HG02763 (cell line): ENCODE data around the gene RESP18.

Experiments
- ATAC-seq: cut with Tn5 transposase; IDR thresholded peaks from one replicate; pipeline ENCODE4 v1.9.1; 2021; ENCODE audit warnings: mild to moderate bottlenecking, moderate library complexity; ENCODE audit not compliant: unreplicated experiment

RESP18 gene

DNA sequence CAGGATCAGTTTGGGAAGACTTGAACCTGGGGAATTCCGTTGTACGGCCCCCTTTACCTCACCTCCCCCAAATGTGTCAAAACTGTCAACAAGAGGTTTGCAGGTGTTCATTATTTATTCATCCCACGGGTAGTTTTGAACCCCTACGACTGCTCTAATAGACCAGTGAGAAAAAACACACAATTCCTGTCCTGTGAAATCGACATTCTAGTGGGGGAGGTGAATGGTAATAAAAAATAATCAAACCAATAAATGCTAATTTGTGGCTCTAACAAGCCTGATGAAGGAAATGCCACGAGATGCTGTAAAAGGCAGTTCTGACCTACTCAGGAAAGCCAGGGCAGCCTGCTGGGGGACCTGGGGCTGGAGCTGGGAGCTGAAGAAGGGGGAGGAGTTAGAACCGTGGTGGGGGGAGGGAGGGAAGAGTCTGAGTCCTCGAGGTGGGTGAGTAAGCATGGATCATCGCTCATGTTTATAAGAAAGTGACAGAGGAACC lies 53.8 kb downstream of the RESP18 start:
- no peak for ATAC-seq

DNA sequence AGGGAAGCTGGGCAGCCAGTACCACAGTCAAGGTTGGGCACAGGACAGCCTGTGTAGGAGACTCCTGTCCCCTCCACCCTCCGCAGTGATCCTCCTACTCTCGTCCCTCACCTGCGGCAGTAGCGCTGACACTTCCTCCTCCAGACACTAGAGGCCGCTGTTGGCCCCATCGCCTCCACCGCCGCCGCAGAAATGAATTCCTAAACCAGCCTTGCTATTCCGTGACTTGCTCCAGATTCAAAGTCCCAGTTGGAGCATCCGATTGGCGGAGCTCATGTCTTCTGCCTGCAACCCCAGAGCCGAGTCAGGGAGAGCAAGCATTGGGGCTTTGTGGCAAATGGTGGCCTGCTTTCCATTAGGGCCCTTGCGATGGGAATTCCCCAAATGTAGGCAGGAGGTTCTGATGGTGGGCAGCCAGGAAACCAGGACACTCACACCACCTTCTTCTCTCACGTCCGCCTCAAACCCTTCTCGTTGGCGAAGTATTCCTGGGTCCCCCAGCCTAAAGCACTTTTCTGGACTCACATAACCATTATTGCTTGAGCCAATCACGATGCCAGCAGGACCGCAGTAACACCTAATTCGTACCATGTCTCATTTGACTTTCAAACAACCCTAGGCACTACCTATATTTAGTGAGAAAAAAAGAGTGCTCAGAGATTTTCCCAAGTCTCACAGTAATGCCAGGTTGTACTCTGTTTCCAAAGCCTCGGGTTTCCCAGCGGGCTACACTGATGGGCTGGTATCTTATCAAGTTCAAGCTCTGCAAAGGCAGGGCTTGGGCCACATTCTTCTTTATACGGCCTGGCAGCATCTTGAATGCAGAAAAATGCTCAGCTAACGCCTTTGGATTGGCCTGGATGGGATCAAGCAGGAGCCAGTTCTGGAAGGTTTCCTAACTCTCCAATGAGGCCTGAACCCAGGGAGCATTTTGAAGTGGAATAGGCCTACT lies 54.6 kb downstream of the RESP18 start:
- no peak for ATAC-seq
